ENCODE data around the gene RAD51B.
"Not testable (repeated sequence)": the region's sequence is repeated elsewhere in the genome, so short reads cannot be mapped to it uniquely, and the experiment has no call there.

Gene RAD51B

GRCh38 chr14:67817750-67818438, 1.7 kb upstream of the RAD51B start:
- H3K27me3 Mint-ChIP-seq, result no peaks in the 10 kb centered on the region
- H3K36me3 Mint-ChIP-seq, result no peaks in the 10 kb centered on the region
- H3K4me3 Mint-ChIP-seq, result no peak overlapping the region
- peaks cover 51% of the 10 kb centered on the region for H3K4me1 Mint-ChIP-seq
- no peak for ATAC-seq
- peak overlapping the region; percentile 99 for H3K27ac Mint-ChIP-seq
- no peaks in the 10 kb centered on the region for H3K9me3 Mint-ChIP-seq

GRCh38 chr14:67818476-67818875, 1.1 kb upstream of the RAD51B start:
- H3K27me3 Mint-ChIP-seq, ATAC-seq, H3K36me3 Mint-ChIP-seq, H3K9me3 Mint-ChIP-seq: not testable (repeated sequence)
- peak overlapping the region; percentile 99 for H3K27ac Mint-ChIP-seq
- peak overlapping the region; percentile 99 for H3K4me3 Mint-ChIP-seq
- H3K4me1 Mint-ChIP-seq, result peaks cover 50% of the 10 kb centered on the region

DNA sequence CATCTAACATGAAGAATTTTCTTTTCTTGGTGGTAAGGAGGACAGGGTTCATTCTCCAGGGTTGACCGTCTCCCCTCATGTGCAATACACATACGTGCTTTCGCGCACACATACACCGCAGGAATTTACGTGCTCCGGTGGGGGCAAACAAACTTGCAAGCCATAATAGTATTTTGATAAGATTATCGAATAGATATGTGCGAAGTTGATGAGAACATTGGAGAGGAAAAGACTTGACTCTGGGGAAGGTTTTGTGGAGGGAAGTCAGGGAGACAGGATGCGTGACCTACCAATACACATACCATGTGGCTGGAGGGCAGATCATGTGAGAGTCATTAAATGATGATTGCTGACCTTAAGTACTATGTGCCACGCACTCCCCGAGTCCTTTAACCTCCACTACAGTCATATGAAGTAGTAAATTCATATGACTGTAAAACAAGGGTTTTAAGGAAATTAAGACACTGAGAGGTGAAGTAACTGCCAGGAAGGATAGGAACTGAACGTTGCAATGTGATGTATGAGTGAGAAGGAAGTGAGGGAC, 921 bp downstream of the RAD51B start:
- H3K9me3 Mint-ChIP-seq, result no peaks in the 10 kb centered on the region

GRCh38 chr14:67821121-67821520, 1.5 kb downstream of the RAD51B start:
- ATAC-seq, result no peak
- peak overlapping the region; percentile 99 for H3K27ac Mint-ChIP-seq
- no peaks in the 10 kb centered on the region for H3K9me3 Mint-ChIP-seq
- H3K4me1 Mint-ChIP-seq, result peaks cover 24% of the 10 kb centered on the region
- no peaks in the 10 kb centered on the region for H3K27me3 Mint-ChIP-seq
- no peaks in the 10 kb centered on the region for H3K36me3 Mint-ChIP-seq
- no peak overlapping the region for H3K4me3 Mint-ChIP-seq

More for the DNA sequence above, 921 bp downstream of the RAD51B start:
- peak overlapping the region; percentile 99 for H3K4me3 Mint-ChIP-seq
- no peak for ATAC-seq
- peak overlapping the region; percentile 99 for H3K27ac Mint-ChIP-seq
- no peaks in the 10 kb centered on the region for H3K36me3 Mint-ChIP-seq
- H3K4me1 Mint-ChIP-seq, result peaks cover 29% of the 10 kb centered on the region
- no peaks in the 10 kb centered on the region for H3K27me3 Mint-ChIP-seq

GRCh38 chr14:67831113-67831512, 11.5 kb downstream of the RAD51B start:
- Mint-ChIP-seq H3K4me1 (no peaks in the 10 kb centered on the region), H3K36me3 (peaks cover 49% of the 10 kb centered on the region), H3K9me3 (peaks cover 4% of the 10 kb centered on the region), H3K4me3 (no peak overlapping the region), H3K27me3 (no peaks in the 10 kb centered on the region), H3K27ac (no peak overlapping the region)
- no peak for ATAC-seq

DNA sequence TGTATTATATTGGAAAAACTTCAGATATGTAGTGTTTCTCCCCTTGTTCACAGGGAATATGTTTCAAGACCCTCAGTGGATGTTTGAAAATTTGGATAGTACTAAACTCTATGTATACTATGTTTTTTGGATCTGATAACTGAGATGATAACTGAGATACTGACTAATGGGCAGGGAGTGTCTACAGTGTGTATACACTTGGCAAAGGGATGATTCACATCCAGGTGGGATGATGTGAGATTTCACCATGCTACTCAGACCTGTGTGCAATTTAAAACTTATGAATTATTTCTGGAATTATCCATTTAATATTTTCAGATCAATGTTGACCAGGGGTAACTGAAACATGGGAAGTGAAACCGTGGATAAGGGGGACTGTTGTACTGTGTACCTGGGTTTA, 13.8 kb downstream of the RAD51B start:
- H3K27ac Mint-ChIP-seq, result no peak overlapping the region
- H3K27me3 Mint-ChIP-seq, result no peaks in the 10 kb centered on the region
- peaks cover 3% of the 10 kb centered on the region for H3K9me3 Mint-ChIP-seq

DNA sequence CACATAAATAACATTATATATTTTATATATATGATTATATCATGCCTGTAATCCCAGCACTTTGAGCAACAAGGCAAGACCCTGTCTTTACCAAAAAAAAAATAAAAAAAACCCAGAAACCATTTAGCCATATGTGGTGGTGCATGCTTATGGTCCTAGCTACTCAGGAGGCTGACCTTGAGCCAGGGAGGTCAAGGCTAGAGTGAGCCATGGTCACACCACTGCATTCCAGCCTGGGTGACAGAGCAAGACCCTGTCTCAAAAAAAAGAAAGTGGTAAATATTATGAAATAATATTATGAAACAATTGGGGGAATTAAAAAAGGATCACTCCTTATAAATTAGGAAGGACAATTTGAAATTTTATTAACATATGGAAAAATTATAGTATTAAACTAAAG, 16.0 kb downstream of the RAD51B start:
- H3K27me3 Mint-ChIP-seq, result no peaks in the 10 kb centered on the region
- no peaks in the 10 kb centered on the region for H3K4me1 Mint-ChIP-seq
- no peak overlapping the region for H3K27ac Mint-ChIP-seq
- no peak for ATAC-seq
- H3K9me3 Mint-ChIP-seq, result no peaks in the 10 kb centered on the region
- no peak overlapping the region for H3K4me3 Mint-ChIP-seq
- peaks cover 15% of the 10 kb centered on the region for H3K36me3 Mint-ChIP-seq

More for the DNA sequence above, 13.8 kb downstream of the RAD51B start:
- peaks cover 33% of the 10 kb centered on the region for H3K36me3 Mint-ChIP-seq
- H3K4me3 Mint-ChIP-seq, result no peak overlapping the region
- H3K4me1 Mint-ChIP-seq, result no peaks in the 10 kb centered on the region
- ATAC-seq, result no peak

DNA sequence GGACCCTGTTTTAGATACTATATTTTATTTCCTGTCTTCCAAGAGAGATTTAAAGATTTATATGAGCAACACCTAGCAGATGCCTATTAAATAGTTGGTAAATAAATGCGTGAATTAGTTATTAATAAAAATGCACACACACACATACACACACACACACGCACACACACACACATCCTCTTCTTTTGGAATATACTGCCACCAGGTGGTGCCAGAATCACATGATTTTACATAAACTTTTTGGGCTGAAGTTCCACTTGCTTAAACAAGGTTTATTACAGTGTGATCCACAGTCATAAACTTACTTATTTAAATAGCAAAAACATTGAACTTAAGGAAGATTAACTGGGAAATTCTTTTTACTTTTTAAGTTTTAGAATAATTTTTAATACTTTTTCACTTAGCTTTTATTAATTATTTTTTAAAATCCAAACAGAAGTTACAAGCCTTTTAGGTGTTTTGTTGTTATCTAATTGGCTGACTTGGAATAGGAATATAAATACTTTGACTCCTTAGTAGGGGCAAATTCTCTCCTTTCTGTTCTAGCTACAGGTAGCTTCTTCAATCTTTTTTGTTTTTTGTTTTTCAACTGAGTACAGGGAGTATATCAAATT, 17.5 kb downstream of the RAD51B start:
- Mint-ChIP-seq H3K9me3 (no peaks in the 10 kb centered on the region), H3K4me1 (peaks cover 2% of the 10 kb centered on the region), H3K4me3 (no peak overlapping the region), H3K27ac (peak overlapping the region; percentile 37), H3K27me3 (no peaks in the 10 kb centered on the region), H3K36me3 (peaks cover 18% of the 10 kb centered on the region)
- ATAC-seq, result no peak

DNA sequence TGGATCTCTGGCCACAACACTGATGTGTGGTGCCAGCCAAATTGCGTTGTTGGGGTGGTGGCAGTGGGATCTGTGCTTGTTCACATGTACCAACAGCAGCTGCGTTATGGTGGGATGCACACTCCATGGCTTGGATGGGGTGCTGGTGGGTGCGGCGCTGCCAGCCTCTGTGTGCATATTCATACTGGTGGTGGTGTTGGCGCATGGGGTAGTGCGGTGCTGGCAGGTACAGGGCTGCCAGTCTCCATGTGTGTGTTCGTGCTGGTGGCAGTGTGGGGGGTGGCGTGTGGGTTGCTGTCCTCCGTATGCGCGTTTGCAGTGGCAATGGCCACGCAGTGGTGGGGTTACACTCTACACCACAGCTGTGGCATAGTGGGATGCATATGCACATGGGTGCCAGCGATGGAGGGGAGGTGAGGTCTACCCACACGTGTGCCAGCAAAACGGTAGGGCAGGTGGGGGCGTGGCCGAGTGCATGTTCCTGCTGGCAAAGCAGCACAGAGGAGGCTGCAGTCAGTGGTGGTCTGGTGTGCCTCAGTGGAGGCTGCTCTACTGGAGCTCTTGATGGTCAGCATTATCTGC, 26.5 kb downstream of the RAD51B start:
- H3K27ac Mint-ChIP-seq, result no peak overlapping the region
- H3K4me3 Mint-ChIP-seq, result no peak overlapping the region
- H3K4me1 Mint-ChIP-seq, result peaks cover 27% of the 10 kb centered on the region
- ATAC-seq, result no peak
- H3K9me3 Mint-ChIP-seq, result peaks cover 7% of the 10 kb centered on the region
- H3K27me3 Mint-ChIP-seq, result no peaks in the 10 kb centered on the region
- peaks cover 72% of the 10 kb centered on the region for H3K36me3 Mint-ChIP-seq

GRCh38 chr14:67850066-67850830, 30.7 kb downstream of the RAD51B start:
- Mint-ChIP-seq H3K4me3 (no peak overlapping the region), H3K36me3 (peaks cover 52% of the 10 kb centered on the region), H3K27ac (no peak overlapping the region), H3K4me1 (peaks cover 33% of the 10 kb centered on the region), H3K9me3 (peaks cover 7% of the 10 kb centered on the region), H3K27me3 (no peaks in the 10 kb centered on the region)
- no peak for ATAC-seq

DNA sequence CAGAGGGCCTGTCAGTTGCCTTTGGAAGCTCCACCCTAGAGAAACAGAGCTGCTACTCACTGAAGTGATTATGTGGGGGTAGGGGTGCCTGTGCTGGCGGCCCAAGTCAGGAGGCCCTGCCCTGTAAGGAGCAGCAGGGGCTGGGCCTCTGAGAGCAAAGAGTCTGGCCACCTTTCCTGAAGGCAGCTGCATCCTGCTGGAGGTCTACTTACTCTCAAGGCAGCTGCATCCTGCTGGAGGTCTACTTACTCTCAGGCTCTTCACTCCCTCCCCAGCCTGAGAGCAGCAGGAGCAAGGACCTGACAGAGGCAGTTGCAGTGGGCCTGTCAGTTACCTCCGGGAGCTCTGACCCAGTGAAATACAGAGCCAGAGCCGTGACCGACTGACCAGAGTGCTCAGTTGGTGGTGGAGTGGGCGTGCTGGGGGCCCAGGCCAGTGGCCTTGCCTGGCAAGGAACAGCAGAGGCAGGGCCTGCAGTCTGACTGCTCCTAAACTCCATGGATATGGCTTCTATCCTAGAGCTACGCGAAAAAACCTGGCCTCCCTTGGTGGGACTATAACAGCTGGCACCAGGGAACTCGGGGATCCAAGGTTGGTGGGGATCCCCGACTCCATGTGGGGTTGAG, 32.3 kb downstream of the RAD51B start:
- Mint-ChIP-seq H3K4me1 (peaks cover 33% of the 10 kb centered on the region), H3K9me3 (peaks cover 7% of the 10 kb centered on the region), H3K36me3 (peaks cover 45% of the 10 kb centered on the region), H3K27me3 (no peaks in the 10 kb centered on the region), H3K27ac (no peak overlapping the region), H3K4me3 (no peak overlapping the region)
- ATAC-seq, result no peak

- Mint-ChIP-seq H3K4me3 (peak overlapping the region; percentile 30), H3K27me3 (no peaks in the 10 kb centered on the region), H3K4me1 (peaks cover 33% of the 10 kb centered on the region), H3K27ac (peak overlapping the region; percentile 9), H3K9me3 (peaks cover 7% of the 10 kb centered on the region), H3K36me3 (peaks cover 41% of the 10 kb centered on the region)
- ATAC-seq, result peak; percentile 83
Observed at GRCh38 chr14:67852926-67853604, 33.5 kb downstream of the RAD51B start.

- peak overlapping the region; percentile 9 for H3K27ac Mint-ChIP-seq
- peak overlapping the region; percentile 30 for H3K4me3 Mint-ChIP-seq
Observed at GRCh38 chr14:67853715-67854114, 34.1 kb downstream of the RAD51B start.

DNA sequence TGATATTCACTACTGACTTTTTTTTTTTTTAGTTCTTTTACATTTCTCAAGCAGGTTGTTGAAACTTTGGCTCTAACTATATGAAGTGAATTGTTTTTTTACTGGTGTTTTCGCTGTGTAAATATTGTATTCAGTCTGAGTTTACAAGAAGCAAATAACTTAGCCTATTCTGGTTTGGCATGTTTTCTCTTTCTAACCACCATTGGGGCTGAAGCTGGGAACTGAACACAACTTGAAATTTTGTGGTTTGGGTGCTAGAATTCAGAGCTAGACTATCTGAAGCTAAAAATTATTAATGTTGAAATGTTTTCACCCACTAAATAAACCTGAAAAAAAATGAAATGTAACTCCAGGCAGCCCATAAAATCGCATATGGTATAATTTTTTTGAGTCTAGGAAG, 37.2 kb downstream of the RAD51B start:
- peaks cover 27% of the 10 kb centered on the region for H3K4me1 Mint-ChIP-seq
- no peak for ATAC-seq
- H3K27ac Mint-ChIP-seq, result no peak overlapping the region
- peaks cover 16% of the 10 kb centered on the region for H3K36me3 Mint-ChIP-seq
- H3K4me3 Mint-ChIP-seq, result no peak overlapping the region
- no peaks in the 10 kb centered on the region for H3K27me3 Mint-ChIP-seq
- H3K9me3 Mint-ChIP-seq, result no peaks in the 10 kb centered on the region

More at GRCh38 chr14:67853715-67854114, 34.1 kb downstream of the RAD51B start:
- Mint-ChIP-seq H3K27me3 (no peaks in the 10 kb centered on the region), H3K4me1 (peaks cover 33% of the 10 kb centered on the region), H3K9me3 (peaks cover 3% of the 10 kb centered on the region), H3K36me3 (peaks cover 39% of the 10 kb centered on the region)
- ATAC-seq, result peak; percentile 78
